ENCODE measurements around the gene FZD4.
"Not testable (repeated sequence)": the region's sequence is repeated elsewhere in the genome, so short reads cannot be mapped to it uniquely, and the experiment has no call there.

The FZD4 gene

DNA sequence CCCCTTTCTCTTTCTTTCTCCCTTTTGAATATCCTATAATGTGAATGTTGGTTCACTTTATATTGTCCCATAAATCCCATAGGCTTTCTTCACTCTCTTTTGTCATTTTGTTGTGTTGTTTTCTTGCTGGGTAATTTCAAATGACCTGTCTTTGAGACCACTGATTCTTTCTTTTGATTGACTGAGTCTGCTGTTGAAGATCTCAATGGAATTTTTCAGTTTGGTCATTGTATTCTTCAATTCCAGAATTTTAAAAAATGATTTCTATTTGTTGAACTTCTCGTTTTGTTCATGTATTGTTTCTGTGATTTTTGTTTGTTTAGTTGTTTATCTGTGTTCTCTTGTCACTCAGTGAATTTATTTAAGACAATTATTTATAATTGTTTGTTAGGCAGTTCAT, 17.5 kb upstream of the FZD4 start:
- no peak for DNase-seq (ENCODE audit: low spot score)

DNA sequence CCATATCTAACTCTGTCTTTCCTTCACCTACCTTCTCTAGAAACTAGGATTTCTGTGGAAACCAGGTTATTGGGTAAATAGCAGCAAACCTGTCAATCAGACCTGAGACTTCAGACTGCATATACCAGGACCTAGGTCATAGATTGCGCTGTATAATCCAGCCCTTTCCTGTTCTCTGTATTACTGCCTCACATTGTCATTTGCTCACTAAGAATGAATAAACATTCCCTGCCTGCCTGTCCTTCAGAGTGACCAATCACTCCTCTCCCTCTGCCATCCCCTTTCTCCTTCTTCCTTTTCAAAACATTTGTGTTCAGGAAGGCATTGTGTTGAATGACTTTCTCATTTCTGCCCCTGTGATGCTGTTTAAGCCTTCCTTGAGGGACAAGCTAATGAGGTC, 14.1 kb upstream of the FZD4 start:
- no peak for DNase-seq (ENCODE audit: low spot score)

DNA sequence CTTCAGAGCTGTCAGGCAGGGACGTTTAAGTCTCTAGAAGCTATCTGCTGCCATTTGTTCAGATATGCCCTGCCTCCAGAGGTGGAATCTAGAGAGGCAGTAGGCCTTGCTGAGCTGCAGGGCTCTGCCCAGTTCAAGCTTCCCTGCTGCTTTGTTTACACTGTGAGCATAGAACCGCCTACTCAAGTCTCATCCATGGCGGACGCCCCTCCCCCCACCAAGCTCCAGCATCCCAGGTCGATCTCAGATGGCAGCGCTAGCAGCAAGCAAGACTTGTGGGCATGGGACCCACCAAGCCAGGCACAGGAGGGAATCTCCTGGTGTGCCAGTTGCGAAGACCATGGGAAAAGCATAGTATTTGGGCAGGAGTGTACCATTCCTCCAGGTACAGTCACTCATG, 12.4 kb upstream of the FZD4 start:
- not testable (repeated sequence) for DNase-seq (ENCODE audit: low spot score)

DNA sequence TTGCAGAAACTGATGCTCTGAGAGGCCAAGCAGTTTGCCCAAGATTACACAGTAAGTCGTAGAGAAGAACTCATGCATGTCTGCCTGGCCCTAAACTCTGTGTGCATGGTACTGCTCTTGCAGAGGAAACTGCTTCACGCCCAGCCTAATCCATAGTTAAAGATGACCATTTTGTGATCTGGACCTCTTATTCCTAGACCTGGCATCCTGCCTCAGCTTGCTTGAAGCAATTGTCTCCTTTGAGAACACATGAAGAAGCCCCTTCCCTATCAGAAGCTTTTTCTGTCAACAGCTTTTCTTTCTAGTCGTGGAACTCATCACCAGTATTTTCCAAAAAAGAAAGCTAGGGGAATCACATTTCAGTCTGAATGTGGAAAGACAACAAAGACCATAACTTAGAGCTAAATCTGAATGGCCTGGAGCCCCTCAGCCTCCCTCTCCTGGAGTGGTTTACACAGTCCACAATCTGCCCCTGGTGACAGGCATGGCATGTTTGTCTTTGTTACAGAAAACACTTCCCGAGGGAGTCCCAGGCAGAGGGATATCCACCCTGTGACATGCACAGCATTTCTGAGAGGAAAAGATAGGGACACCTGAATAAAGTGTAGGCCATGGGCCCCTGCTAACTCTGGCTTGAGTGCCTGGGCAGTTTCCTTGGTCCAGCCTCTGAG, 2.9 kb upstream of the FZD4 start:
- DNase-seq (ENCODE audit: low spot score) = no peak

- no peak for DNase-seq (ENCODE audit: low spot score)
These were observed 1.7 kb upstream of the FZD4 start for GRCh38 chr11:86956905-86957195.

GRCh38 chr11:86955111-86955360, 159 bp downstream of the FZD4 start:
- no peak for DNase-seq (ENCODE audit: low spot score)

DNA sequence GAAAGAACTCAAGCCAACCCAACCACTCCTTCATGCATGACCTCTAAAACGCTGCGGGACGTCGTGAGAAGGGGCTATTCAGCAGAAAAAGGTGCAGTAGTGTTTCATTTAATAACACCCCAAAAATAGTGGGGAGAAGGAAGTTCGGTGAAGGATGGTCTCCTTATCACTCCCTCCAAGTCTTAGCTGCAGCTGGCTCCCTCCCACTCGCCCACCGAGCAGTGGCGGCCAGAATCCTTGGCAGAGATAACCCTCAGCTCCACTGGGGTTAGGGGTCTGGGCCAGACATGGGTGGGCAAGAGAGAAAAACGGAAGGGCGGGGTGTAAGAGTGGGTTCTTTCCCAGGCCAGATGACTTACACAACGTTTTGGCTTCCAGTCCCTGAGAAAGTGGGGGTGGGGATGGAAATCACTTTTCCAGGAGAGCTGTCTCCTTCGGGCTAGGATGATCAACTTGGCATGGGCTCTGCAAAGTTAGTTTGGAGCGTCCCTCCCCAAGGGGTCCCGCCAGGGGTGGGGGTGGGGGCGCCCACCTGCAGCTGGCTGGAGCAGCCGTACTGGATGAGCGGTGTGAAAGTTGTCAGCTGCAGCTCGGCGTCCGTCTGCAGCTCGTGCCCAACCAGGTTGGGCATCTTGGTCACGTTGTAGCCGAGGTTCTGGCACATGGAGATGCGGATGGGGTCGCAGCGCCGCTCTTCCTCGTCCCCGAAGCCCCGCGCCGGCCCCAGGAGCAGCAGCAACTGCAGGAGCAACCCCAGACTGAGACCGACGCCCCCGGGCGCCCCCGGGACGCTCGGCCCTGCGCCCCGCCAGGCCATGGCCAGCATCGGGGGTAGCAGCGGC, 705 bp downstream of the FZD4 start:
- no peak for DNase-seq (ENCODE audit: low spot score)

- DNase-seq (ENCODE audit: low spot score) = no peak
These were observed 2.8 kb downstream of the FZD4 start for GRCh38 chr11:86952221-86952875.

GRCh38 chr11:86951706-86952105, 3.5 kb downstream of the FZD4 start:
- no peak for DNase-seq (ENCODE audit: low spot score)

- no peak for DNase-seq (ENCODE audit: low spot score)
These were observed 4.6 kb downstream of the FZD4 start for GRCh38 chr11:86950661-86950995.

- DNase-seq (ENCODE audit: low spot score) = no peak
These were observed 5.1 kb downstream of the FZD4 start for GRCh38 chr11:86949995-86950660.

- DNase-seq (ENCODE audit: low spot score) = no peak
These were observed 6.5 kb downstream of the FZD4 start for GRCh38 chr11:86948733-86949132.

GRCh38 chr11:86947541-86947940, 7.7 kb downstream of the FZD4 start:
- no peak for DNase-seq (ENCODE audit: low spot score)

DNA sequence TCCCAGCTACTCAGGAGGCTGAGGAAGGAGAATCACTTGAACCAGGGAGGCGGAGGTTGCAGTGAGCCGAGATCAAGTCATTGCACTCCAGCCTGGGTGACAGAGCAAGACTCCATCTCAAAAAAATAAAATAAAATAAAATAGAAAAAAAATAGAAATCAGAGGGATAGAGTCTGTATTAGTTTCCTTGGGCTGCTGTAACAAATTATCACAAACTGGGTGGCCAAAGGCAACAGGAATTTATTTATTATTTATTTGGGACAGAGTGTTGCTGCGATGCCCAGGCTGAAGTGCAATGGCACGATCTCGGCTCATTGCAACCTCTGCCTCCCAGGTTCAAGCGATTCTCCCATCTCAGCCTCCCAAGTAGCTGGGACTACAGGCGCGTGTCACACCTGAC, 11.7 kb downstream of the FZD4 start:
- not testable (repeated sequence) for DNase-seq (ENCODE audit: low spot score)

- DNase-seq (ENCODE audit: low spot score) = no peak
These were observed 13.2 kb downstream of the FZD4 start for GRCh38 chr11:86941871-86942599.

- DNase-seq (ENCODE audit: low spot score) = no peak
These were observed 13.9 kb downstream of the FZD4 start for GRCh38 chr11:86941077-86941870.

- DNase-seq (ENCODE audit: low spot score) = no peak
These were observed 14.9 kb downstream of the FZD4 start for GRCh38 chr11:86940122-86940777.

- DNase-seq (ENCODE audit: low spot score) = no peak
These were observed 16.0 kb downstream of the FZD4 start for GRCh38 chr11:86938900-86939880.

GRCh38 chr11:86938203-86938899, 16.8 kb downstream of the FZD4 start:
- no peak for DNase-seq (ENCODE audit: low spot score)

Measured in HuH-7.5 (cell line).